IMR-90 (cell line): Measurements from ENCODE around the gene ROCK1. TPM values are rescaled to one million over a fixed set of nuclear protein-coding genes. Genes with fewer than 3 reads are reported as not detected.

Source experiments
- ATAC-seq: fragments of 200-7000 bp; cut with Tn5 transposase; 2 replicates; pipeline ENCODE4 v1.9.1; 2020; ENCODE audit warnings: low read depth, mild to moderate bottlenecking, moderate library complexity
- BruUV-seq: library from RNA; stranded (reverse); fragments of 400-500 nt; replicated peaks from 2 replicates; lab custom pipeline; 2021; lab: Mats Ljungman, UMichigan
- CTCF ChIA-PET: fragments of 300-600 bp; formaldehyde crosslinking; extraction: SDS; loops from one replicate; lab custom pipeline; 2021; ENCODE audit warnings: antibody characterized with exemption; lab: Yijun Ruan, JAX
- POLR2A ChIA-PET: fragments of 300-600 bp; sonication (Branson Sonifier 250); formaldehyde crosslinking; loops from one replicate; lab custom pipeline; 2022; ENCODE audit warnings: antibody characterized with exemption; ENCODE audit not compliant: unreplicated experiment; lab: Charles Lee
- DNase-seq: peaks from one replicate; pipeline ENCODE4 v3.0.0; 2013
- H2AFZ ChIP-seq: replicated peaks from 2 replicates; pipeline ENCODE3; 2013; ENCODE audit warnings: low read length, mild to moderate bottlenecking; ENCODE audit not compliant: poor library complexity
- H2AK5ac ChIP-seq: 2 replicates; pipeline ENCODE4 v1.6.1; 2013; ENCODE audit warnings: low read depth, low read length, inconsistent platforms
- H2AK9ac ChIP-seq: replicated peaks from 2 replicates; pipeline ENCODE3; 2013; ENCODE audit warnings: mild to moderate bottlenecking, low read depth, low read length, moderate library complexity; ENCODE audit not compliant: poor library complexity
- H2BK120ac ChIP-seq: 2 replicates; pipeline ENCODE4 v1.6.1; 2013; ENCODE audit warnings: low read depth, low read length, inconsistent platforms
- H2BK15ac ChIP-seq: 3 replicates; pipeline ENCODE4 v1.6.1; 2013; ENCODE audit warnings: low read depth, low read length, inconsistent platforms
- H2BK20ac ChIP-seq: 2 replicates; pipeline ENCODE4 v1.6.1; 2013; ENCODE audit warnings: low read depth, mild to moderate bottlenecking, inconsistent platforms, low read length, moderate library complexity
- H2BK5ac ChIP-seq: 2 replicates; pipeline ENCODE4 v1.6.1; 2013; ENCODE audit warnings: mild to moderate bottlenecking, low read depth, low read length, inconsistent platforms; ENCODE audit not compliant: poor library complexity, severe bottlenecking
- H3K14ac ChIP-seq: replicated peaks from 2 replicates; pipeline ENCODE4 v1.6.1; 2013; ENCODE audit warnings: low read depth, low read length, inconsistent platforms
- H3K18ac ChIP-seq: 2 replicates; pipeline ENCODE4 v1.6.1; 2013; ENCODE audit warnings: low read depth, low read length, control low read depth
- H3K23ac ChIP-seq: 2 replicates; pipeline ENCODE4 v1.6.1; 2013; ENCODE audit warnings: low read depth, low read length, inconsistent platforms
- H3K27ac ChIP-seq: 2 replicates; pipeline ENCODE4 v1.5.1; 2013; ENCODE audit warnings: mild to moderate bottlenecking, control low read depth, low read length; ENCODE audit not compliant: insufficient read depth
- H3K27me3 ChIP-seq: 2 replicates; pipeline ENCODE4 v1.6.1; 2013; ENCODE audit warnings: low read length; ENCODE audit not compliant: control insufficient read depth, insufficient read depth
- H3K36me3 ChIP-seq: 2 replicates; pipeline ENCODE4 v1.6.1; 2013; ENCODE audit warnings: low read length, mixed read lengths; ENCODE audit not compliant: control insufficient read depth, insufficient read depth
- H3K4ac ChIP-seq: 2 replicates; pipeline ENCODE4 v1.6.1; 2013; ENCODE audit warnings: low read depth, low read length, inconsistent platforms
- H3K4me1 ChIP-seq: 2 replicates; pipeline ENCODE4 v1.6.1; 2013; ENCODE audit warnings: low read length, mixed read lengths; ENCODE audit not compliant: control insufficient read depth, insufficient read depth
- H3K4me2 ChIP-seq: 2 replicates; pipeline ENCODE4 v1.6.1; 2013; ENCODE audit warnings: low read depth, mild to moderate bottlenecking, control low read depth, low read length, moderate library complexity
- H3K4me3 ChIP-seq: 2 replicates; pipeline ENCODE4 v1.5.1; 2013; ENCODE audit warnings: low read depth, mild to moderate bottlenecking, control low read depth, low read length, moderate library complexity; ENCODE audit not compliant: insufficient read depth
- H3K56ac ChIP-seq: 2 replicates; pipeline ENCODE4 v1.6.1; 2013; ENCODE audit warnings: low read length, inconsistent platforms; ENCODE audit not compliant: insufficient read depth; ENCODE audit errors: extremely low read depth
- H3K79me1 ChIP-seq, 2 experiments: 2 replicates each; pipeline ENCODE4 v1.6.1; 2013; ENCODE audit warnings: low read length in 2 of 2, inconsistent platforms in 1 of 2, low read depth in 1 of 2
- H3K9ac ChIP-seq: 2 replicates; pipeline ENCODE4 v1.6.1; 2013; ENCODE audit warnings: low read depth, low read length, control low read depth
- H3K9me1 ChIP-seq: 2 replicates; pipeline ENCODE4 v1.6.1; 2013; ENCODE audit warnings: low read length, inconsistent platforms; ENCODE audit not compliant: insufficient read depth
- H3K9me3 ChIP-seq: 2 replicates; pipeline ENCODE4 v1.6.1; 2013; ENCODE audit warnings: low read length; ENCODE audit not compliant: control insufficient read depth, insufficient read depth
- H4K20me1 ChIP-seq: 2 replicates; pipeline ENCODE4 v1.6.1; 2013; ENCODE audit warnings: low read length, inconsistent platforms; ENCODE audit not compliant: insufficient read depth
- H4K5ac ChIP-seq: 2 replicates; pipeline ENCODE4 v1.6.1; 2013; ENCODE audit warnings: mild to moderate bottlenecking, low read depth, low read length, control low read depth
- H4K8ac ChIP-seq, 2 experiments: 2 replicates each; pipeline ENCODE4 v1.6.1; 2013; ENCODE audit warnings: low read depth in 2 of 2, low read length in 2 of 2, control low read depth in 1 of 2, inconsistent platforms in 1 of 2
- H4K91ac ChIP-seq: 2 replicates; pipeline ENCODE4 v1.6.1; 2013; ENCODE audit warnings: low read depth, low read length, inconsistent platforms; ENCODE audit not compliant: insufficient read depth
- FOS ChIP-seq: fragments of 150-350 bp; IDR thresholded peaks from 2 replicates; pipeline ENCODE4 v1.6.1; 2016; ENCODE audit warnings: low read depth, low read length
- NFE2L2 ChIP-seq: fragments of 150-350 bp; IDR thresholded peaks from 2 replicates; pipeline ENCODE4 v1.6.1; 2016; ENCODE audit warnings: low read depth, mild to moderate bottlenecking, low read length
- USF2 ChIP-seq: fragments of 150-350 bp; IDR thresholded peaks from 2 replicates; pipeline ENCODE4 v1.6.1; 2017; ENCODE audit warnings: mild to moderate bottlenecking, antibody characterized with exemption, low read length, low read depth
- WGBS, 2 experiments: methylation state at CpG; one replicate each; pipeline versions ENCODE4 v1.1.5 to v1.1.7; 2013; ENCODE audit warnings: missing lambda C conversion rate in 2 of 2; ENCODE audit not compliant: insufficient read length in 1 of 2; ENCODE audit errors: extremely low coverage in 2 of 2; 5-methylcytosine and 5-hydroxymethylcytosine counted together
- dilution Hi-C: fragments of 300-500 bp; cut with HindIII; formaldehyde crosslinking; loops from one replicate; pipeline ENCODE4 v1.14.3; 2018; ENCODE audit warnings: low sequenced_read_pairs; ENCODE audit not compliant: unreplicated experiment
- in situ Hi-C: fragments of 300-500 bp; cut with MboI; formaldehyde crosslinking; loops from 3 replicates; pipeline ENCODE4 v1.14.3; 2019; ENCODE audit warnings: low sequenced_read_pairs, inconsistent platforms, mixed read lengths
- intact Hi-C: fragments of 100-400 bp; cut with micrococcal nuclease; formaldehyde crosslinking; loops from 2 replicates; pipeline ENCODE4 v1.10.0; 2022
- polyA plus RNA-seq, 3 experiments: library from polyadenylated mRNA; depleted of rRNA; stranded (reverse); fragments of >200 nt; gene quantifications; 2 replicates each; pipeline ENCODE4 v1.2.3, GENCODE V29; 2012; ENCODE audit warnings: low replicate concordance in 1 of 3
- total RNA-seq: library from RNA; depleted of rRNA; stranded (reverse); fragments of >200 nt; gene quantifications from 2 replicates; pipeline ENCODE4 v1.2.3, GENCODE V29; 2012
- TF ChIP-seq, protein P1 (sequence below): conservative IDR thresholded peaks from 2 replicates; pipeline ENCODE4 v1.5.1; 2012; ENCODE audit warnings: mild to moderate bottlenecking, low read depth, low read length, improper control_type of control experiment

The ROCK1 gene
- total and polyA plus RNA-seq, 2 of the 4 experiments (the other 2 are of a cell fraction) = 9.9 to 17.0 TPM

- Histone ChIP-seq H3K4me1 (no peaks in the 10 kb centered on the region), H4K5ac (no peak overlapping the region), H2BK15ac (no peak overlapping the region), H3K14ac (no peak overlapping the region), H3K18ac (no peak overlapping the region), H4K91ac (no peak overlapping the region), H3K9ac (no peak overlapping the region), H3K9me1 (no peaks in the 10 kb centered on the region; the same call in 1 of the 2 replicates), H4K8ac (no peak overlapping the region), H3K36me3 (peaks cover 11% of the 10 kb centered on the region; the same call in 1 of the 2 replicates), H4K20me1 (no peaks in the 10 kb centered on the region), H2BK5ac (no peak overlapping the region), H3K56ac (no peak overlapping the region), H3K23ac (no peak overlapping the region), H2AK9ac (no peak overlapping the region), H2BK120ac (no peak overlapping the region), H2AK5ac (no peak overlapping the region), H2BK20ac (no peak overlapping the region), H3K27me3 (no peaks in the 10 kb centered on the region), H3K4me2 (no peak overlapping the region), H3K79me1 (peaks cover 0 to 5% of the 10 kb centered on the region in 2 experiments; a peak in 2 of 4 replicates), H2AFZ (no peak overlapping the region), H3K4me3 (no peak overlapping the region), H3K27ac (no peak overlapping the region), H3K4ac (no peak overlapping the region), H3K9me3 (no peaks in the 10 kb centered on the region)
- DNase-seq (no peak), ATAC-seq (no peak)
- in situ Hi-C loops = no loop called here
- TF ChIP-seq, protein P1, sequence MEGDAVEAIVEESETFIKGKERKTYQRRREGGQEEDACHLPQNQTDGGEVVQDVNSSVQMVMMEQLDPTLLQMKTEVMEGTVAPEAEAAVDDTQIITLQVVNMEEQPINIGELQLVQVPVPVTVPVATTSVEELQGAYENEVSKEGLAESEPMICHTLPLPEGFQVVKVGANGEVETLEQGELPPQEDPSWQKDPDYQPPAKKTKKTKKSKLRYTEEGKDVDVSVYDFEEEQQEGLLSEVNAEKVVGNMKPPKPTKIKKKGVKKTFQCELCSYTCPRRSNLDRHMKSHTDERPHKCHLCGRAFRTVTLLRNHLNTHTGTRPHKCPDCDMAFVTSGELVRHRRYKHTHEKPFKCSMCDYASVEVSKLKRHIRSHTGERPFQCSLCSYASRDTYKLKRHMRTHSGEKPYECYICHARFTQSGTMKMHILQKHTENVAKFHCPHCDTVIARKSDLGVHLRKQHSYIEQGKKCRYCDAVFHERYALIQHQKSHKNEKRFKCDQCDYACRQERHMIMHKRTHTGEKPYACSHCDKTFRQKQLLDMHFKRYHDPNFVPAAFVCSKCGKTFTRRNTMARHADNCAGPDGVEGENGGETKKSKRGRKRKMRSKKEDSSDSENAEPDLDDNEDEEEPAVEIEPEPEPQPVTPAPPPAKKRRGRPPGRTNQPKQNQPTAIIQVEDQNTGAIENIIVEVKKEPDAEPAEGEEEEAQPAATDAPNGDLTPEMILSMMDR = no peak
- TF ChIP-seq NFE2L2 (no peak), USF2 (no peak), FOS (no peak)
- WGBS, 2 experiments = no CpG with 5 or more reads among the region's 3 CpGs
- POLR2A ChIA-PET = no interaction called here
- intact Hi-C loops = loop anchor here (5.0 kb wide), 1 partner anchor 94 kb away; no protein-coding TSS in a partner anchor
- CTCF ChIA-PET = interaction anchor here (0.6 to 1.0 kb wide), 3 partner anchors 10 to 112 kb away, joined by 3 to 5 read pairs (median 4); no protein-coding TSS in a partner anchor
- dilution Hi-C loops = no loop called here
- BruUV-seq = no TSS peak
Observed at GRCh38 chr18:20988726-20989125, 122.9 kb downstream of the ROCK1 start.
